A172 (cell line): ENCODE results near the gene ITPR3. TPM values are rescaled to one million over a fixed set of nuclear protein-coding genes. Genes with fewer than 3 reads are reported as not detected.

ENCODE experiments used
- DNase-seq: peaks from one replicate; pipeline ENCODE4 v3.0.0-alpha.2; 2015; ENCODE audit warnings: low spot score
- total RNA-seq: library from RNA; depleted of rRNA; stranded (reverse); fragments of >200 nt; shearing (Covaris generic); gene quantifications from 2 replicates; pipeline ENCODE4 v1.2.3, GENCODE V29; 2014

The ITPR3 gene
- total RNA-seq, 1 experiment from 2014 or later: 59.8 TPM

DNA sequence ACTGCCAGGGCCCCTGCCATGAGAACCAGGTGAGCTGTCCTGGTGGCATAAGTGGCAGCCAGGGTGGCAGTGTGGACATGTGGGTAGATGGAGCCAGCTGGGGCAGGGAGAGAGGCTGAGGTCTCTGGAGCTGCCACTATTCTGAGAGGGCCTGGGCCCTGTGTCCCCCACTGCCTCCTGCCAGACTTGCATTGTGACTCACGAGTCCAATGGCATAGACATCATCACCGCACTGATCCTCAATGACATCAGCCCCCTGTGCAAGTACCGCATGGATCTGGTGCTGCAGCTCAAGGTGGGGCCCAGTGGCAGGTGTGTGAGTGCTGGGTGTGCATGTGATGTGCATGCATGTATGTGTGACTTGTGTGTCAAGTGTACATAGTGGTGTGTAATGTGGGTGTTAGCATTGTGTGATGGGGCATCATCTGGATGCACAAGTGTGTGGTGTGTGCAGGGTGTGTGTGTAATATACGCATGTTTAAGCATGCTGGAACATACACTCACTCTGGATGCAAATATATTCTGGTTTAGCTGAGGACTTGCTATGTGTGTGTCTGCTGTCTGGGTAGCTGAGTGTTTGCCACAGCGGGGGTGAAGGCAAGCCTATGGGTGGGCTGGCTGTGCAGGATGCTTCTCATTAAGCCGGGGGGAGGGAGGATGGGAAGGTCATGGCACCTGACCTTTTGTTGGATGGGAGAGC lies 65.3 kb downstream of the ITPR3 start:
- DNase-seq: no peak

DNA sequence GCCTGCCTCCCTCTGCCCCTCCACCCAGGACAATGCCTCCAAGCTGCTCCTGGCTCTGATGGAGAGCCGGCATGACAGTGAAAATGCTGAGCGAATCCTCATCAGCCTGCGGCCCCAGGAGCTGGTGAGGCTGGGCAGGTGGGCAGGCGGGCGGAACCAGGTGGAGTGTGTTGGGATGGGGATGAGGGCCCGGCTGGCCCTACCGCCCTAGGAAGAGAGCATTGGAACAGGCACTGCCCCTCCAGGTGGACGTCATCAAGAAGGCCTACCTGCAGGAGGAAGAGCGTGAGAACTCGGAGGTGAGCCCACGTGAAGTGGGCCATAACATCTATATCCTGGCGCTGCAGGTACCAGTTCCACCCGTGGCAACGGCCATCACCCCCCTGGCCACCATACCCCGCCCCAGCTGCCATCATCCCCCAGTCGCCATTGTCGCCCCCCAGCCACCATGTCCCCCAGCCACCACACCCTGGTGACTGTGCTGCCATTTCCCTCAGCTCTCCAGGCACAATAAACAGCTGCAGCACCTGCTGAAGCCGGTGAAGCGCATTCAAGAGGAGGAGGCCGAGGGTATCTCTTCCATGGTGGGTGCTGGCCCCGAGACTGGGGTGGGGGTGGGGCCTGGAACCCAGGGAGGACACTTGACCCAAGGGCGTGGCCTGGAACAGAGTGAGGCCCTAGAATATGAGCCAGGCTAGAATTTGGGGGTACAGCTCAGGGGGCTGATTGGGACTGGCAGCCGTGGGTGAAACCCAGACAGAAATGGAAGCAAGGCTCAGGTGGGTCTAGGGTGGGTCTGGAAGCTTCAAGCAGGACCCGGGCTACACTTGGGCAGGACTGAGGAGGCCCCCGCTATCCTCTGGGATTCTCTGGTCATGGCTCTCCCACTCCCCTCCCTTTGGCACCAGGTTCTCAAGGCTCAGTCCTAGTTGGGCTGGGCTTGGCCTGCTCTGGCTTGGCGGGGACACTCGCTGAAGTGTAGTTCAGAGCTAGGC lies 66.2 kb downstream of the ITPR3 start:
- DNase-seq: no peak

DNA sequence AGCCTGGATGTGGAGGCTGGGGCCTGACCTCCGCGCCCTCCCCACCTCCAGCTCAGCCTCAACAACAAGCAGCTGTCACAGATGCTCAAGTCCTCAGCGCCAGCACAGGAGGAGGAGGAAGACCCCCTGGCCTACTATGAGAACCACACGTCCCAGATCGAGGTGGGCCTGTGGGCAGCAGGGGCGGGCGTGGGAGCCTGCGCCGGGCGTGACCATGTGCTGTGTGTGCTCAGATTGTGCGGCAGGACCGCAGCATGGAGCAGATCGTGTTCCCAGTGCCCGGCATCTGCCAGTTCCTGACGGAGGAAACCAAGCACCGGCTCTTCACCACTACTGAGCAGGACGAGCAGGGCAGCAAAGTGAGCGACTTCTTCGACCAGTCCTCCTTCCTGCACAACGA lies 66.9 kb downstream of the ITPR3 start:
- DNase-seq: no peak

DNA sequence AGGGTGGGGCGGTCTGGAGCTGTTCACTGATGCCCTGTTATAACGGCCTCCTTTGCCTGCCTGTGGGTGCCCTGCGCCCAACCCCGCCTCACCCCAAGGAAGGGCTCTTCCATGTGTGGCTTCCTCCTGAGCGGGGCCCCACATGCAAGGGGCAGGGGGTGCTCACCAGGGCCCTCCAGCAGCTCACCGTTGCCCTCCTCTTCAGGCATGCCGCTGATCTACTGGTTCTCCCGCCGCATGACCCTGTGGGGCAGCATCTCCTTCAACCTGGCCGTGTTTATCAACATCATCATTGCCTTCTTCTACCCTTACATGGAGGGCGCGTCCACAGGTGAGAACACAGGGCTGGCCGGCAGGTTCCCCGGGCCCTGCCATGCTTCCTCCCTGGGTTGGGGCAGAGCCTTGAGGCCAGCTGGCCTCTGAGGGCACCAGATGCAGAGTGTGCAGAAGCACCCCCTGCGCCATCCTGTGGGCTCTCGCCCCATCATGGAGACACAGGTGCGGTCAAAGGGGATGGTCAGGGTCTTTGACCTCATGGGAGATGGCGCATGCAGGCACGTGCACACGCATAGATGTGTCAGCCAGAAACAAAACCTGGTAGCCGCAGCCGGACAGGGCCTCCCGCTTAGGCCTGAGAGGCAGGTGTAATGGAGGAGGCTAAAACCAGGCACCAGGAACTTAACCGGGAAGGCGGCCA lies 67.5 kb downstream of the ITPR3 start:
- no peak for DNase-seq

DNA sequence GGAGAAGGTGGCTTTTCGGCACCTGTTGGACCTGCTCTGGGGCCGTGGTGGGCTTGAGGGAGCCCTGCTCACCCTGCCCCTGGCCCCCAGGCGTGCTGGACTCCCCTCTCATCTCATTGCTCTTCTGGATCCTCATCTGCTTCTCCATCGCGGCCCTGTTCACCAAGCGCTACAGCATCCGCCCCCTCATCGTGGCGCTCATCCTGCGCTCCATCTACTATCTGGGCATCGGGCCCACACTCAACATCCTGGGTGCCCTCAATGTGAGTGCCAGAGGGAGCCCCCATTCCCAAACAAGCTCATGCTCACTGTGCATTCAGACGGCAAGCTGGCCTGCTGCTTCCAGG lies 68.0 kb downstream of the ITPR3 start:
- DNase-seq: no peak

DNA sequence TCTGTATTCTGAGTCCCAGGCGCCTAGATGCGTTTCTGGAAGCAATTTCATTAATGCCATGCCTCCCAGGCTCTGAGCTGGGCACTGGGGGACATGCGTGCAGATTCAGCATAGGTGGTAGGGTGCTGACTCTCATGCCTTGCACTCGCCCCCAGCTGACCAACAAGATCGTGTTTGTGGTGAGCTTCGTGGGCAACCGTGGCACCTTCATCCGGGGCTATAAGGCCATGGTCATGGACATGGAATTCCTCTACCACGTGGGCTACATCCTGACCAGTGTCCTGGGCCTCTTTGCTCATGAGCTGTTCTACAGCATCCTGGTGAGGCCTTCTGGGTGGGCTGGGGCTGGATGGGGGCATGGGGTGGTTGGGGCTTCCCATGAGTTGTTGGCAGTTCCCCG lies 68.8 kb downstream of the ITPR3 start:
- peak; percentile 27 for DNase-seq

DNA sequence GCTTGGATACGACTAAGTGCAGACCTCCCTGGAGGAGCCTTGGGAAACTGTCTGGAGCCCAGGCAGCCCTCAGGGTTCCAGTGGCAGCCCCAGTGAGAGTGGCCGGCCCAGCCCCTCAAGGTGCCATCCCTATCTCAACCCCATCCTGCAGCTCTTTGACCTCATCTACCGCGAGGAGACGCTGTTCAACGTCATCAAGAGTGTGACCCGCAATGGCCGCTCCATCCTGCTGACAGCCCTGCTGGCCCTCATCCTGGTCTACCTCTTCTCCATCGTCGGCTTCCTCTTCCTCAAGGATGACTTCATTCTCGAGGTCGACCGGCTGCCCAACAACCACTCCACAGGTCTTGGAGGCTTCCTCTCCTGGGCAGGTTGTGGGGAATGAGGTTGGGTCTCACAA lies 69.6 kb downstream of the ITPR3 start:
- DNase-seq: no peak

DNA sequence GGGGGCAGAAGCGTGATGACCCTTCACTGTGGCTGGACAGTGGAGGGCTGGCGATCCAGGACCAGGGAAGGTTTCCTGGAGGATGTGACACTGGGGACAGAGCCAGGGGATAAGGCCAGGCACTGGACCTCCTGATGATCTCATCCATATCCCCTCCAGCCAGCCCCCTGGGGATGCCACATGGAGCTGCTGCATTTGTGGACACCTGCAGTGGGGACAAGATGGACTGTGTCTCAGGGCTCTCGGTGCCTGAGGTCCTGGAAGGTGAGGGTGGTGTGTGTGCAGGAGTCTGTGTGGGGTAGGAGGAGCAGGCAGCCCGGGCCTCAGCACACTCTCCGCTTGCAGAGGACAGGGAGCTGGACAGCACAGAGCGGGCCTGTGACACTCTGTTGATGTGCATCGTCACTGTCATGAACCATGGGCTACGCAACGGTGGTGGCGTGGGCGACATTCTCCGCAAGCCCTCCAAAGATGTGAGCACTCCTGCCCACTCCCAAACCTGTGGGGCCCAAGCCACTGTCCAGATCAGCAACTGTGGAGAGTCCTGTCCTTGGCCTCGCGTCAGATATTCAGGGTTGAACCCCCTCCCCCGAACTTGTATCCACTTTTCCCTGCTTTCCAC lies 70.4 kb downstream of the ITPR3 start:
- no peak for DNase-seq

DNA sequence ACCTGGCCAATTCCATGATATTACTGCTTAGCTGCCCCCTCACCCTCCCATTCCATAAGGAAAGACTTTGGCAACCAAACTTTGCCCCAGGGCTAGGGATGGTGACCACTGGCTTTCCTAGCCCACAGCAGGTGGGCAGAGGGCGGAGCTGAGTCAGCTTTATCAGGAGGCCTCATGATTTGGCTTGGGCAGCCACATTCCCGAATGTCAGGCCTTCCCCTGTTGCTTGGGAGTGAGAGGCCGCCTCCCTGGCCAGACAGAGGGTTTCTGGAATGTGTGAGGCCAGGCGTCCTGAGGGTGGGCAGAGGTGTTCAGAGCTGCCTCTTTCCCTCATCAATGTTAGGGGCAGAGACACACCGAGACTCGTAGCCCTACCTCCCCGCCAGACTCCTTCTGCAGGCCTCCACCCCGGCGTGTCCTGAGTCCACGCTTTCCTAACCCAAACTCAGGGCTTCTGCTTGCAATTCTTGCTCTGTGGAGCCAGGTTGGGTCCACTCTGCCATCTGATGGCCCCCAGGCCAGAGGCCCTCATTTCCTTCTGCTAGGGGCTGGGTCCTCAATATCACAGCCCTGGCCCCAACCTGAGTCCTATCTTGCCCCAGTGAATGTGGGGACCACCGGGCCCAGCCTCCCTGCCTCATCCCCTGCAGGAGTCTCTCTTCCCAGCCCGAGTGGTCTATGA lies 71.1 kb downstream of the ITPR3 start:
- DNase-seq: peak; percentile 93

DNA sequence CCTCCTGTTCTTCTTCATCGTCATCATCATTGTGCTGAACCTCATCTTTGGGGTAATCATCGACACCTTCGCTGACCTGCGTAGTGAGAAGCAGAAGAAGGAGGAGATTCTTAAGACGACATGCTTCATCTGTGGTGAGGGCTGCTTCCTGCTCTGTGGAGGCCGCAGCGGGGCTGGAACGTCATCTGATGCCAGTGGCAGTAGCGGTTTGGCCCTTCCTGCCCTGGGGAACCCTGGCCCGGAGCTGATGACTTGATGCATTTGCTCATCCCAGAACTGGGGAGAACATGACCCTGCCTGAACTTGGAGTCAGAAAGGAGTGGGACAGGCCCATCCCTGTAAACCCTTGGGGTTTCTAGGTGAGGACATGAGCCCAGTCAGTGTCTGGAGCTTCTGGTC lies 71.6 kb downstream of the ITPR3 start:
- DNase-seq: peak; percentile 89

DNA sequence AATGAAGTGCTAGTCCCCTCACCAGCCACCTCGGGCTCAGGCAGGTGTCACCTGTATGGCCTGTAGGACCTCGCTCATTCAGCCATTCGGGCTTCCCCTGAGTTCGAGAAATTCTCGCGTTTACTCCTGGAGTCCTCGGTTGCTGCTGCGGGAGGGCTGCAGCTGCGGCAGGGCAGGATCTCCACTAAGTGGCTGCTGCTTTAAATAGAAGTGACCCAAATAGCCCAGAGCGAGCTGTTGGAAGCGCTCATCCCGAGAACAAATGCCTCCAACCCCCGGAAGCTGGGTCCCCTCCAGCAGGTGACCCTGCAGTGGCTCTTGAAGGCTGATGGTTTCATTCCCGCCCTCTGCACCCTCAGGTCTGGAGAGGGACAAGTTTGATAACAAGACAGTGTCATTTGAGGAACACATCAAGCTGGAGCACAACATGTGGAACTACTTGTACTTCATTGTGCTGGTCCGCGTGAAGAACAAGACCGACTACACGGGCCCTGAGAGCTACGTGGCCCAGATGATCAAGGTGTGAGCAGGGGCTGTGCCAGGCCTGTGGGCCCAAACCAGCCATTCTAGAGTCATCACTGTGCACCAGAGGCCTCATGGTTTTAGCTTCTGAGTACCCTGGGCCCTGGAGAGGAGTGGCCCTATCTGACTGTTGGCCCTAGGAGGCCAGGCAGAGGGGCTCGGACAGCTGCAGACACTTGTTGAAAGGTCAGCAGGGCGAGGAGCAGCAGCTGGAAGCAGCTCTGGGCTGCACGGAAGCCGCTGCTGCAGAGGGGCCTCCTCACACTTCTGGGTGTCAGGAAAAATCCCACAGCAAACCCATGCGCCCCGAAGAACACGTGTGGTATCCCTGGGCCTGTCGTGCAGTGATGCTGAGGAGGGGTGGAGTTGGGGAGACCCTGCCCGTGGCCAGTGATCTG lies 72.3 kb downstream of the ITPR3 start:
- no peak for DNase-seq

DNA sequence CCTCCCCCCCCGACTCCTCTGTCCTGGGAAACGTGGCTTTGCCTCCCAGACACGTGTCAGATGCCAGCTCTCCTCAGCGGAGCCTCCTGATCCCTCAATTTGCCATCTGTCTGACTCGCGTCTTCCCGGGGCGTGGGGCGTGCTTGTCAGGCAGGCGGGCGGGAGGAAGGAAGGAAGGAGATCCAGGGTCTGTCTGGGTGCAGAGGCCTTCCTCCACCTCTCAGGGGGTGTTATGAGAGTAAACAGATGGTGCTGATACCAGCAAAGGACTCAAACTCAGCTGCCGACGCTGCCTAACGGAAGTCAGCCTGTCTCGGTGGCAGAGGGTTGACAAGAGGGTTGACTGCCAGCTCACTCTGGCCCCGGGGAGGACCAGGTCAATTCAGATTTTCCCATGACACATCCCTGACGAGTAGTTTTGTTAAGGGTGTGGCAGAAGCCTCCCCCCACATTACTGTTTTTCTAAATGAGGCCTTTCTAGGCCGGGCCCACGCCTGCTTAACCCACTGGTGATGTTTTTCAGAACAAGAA lies 73.3 kb downstream of the ITPR3 start:
- DNase-seq: peak; percentile 94

DNA sequence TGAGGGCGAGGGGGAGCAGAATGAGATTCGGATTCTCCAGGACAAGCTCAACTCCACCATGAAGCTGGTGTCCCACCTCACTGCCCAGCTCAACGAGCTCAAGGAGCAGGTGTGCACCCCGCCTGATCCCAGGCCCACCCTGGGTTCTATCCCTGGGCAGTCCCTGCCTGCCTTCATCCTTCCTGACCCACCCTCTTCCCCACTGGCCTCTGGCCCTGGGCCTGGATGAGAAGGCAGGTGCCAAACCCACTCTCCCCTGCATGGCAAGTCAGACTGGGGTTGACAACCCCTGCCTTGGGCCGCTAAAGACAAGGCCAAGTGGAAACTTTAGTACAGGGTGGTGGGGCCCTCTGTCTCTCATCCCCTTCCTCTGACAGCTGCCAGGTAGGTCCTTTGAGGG lies 73.9 kb downstream of the ITPR3 start:
- DNase-seq: no peak

DNA sequence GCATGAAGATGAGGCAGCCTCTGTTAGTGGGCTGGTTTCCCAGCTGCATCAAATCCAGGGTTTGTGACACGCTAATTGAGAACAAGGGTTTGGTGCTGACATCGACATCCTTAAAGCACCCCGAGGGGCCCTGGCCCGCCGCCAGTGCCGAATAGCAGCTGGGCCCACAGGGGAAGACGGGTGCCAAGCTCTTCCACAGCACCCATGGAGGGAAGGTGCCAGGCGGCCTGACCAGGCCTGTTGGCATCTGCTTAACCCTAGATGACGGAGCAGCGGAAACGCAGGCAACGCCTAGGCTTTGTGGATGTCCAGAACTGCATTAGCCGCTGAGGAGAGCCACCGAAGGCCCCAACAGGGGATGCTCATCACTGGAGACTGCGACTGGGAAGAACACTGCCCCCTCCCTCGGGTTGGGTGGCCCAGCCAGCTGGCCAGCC lies 74.3 kb downstream of the ITPR3 start:
- no peak for DNase-seq

DNA sequence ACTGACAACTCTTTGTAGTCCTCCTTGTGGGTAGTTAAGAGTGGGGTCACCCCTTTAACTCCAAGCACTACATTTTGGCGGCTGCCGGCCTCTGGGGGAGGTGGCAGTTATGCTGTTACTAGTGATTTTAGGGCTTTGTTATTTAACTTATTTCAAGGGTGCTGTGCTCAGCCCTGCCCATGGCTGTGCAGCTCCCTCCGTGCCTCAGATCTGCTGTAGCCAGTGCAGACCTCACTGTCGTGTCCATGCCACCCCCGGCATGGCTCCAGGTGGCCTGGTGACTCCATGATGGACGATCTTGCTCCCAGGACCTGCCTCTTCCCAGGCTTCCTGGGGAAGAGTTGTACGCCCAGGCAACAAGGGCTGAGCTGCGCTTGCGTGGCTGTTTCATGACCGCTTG lies 75.0 kb downstream of the ITPR3 start:
- DNase-seq: no peak

DNA sequence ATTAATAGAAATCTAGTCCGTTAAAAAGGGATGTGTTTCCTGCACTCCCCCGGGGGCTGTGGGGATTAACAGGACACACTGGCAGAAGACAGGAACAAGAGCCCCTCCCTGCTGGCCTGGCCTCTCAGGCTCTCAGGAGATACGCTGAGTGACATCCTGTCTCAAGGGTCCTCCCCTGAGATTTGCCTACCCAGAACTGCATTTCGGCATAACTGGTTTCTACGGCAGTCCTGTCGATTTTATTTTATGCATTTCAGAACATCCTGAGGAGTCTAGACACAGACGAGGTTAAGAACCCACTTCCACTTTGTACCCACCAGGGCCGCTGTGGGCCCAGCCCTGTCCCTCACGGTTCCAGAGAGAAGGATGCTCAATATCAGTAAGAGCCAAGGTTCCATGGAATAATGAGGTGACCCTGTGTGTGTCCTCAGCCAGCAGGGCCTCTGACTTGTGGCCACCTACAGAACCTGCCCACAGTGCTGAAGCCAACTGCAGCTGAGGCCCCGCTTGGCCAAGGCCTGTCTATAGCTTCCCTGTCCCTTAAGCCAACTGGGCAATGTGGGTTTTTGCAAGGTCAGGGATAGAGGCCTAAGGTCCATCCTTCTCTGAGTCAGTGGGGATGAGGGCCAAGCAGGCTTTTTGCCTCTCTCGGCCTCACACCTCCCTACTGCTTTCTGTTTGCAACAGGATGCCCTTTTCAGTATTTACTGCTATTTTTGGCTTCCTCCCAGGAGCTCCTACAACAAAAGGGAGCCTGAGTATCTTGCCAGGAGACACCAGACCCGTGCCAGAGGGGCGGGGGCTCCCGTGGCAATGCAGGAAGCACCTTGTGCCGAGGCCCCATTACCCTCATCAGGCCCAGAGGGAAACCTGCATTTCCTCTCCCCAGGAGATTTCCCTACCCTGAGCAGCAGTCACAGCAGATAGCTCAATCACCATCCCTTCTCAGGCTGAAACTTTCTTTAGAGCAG lies 75.7 kb downstream of the ITPR3 start:
- peak; percentile 94 for DNase-seq

DNA sequence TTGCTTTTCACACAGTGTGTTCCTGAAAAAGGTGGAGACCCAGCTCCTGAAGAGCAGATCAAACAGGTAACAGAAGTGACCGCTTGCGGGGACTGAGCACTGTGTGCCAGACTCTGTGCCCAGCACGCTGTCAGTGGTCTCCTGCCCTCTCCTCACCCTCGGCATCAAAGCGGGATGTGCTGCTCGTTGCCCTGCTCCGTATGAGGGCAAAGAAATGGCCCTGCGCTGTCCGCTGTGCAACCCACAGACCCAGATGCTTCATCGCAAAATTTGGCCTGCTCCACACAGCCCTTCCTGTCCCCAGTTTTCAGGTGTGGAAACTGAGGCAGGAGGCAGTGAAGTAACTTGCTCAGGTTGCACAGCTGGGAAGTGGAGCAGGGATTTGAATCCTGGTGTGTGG lies 76.7 kb downstream of the ITPR3 start:
- no peak for DNase-seq

DNA sequence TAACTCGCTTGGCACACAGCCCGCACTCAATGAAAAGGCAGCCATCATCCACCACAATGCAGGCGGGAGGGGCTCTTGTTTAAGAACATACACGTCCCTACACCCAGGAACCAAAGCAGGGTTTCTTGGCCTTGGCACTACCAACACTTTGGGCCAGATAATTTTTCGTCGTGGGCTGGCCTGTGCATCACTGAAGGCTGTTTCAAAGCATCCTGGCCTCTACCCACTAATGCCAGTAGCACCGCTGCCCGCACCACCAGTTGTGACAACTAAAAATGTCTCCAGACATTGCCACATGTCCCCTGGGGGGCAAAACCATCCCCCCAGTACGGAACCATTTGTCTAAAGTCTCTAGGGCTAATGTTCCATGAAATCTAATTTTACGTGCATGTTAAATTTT lies 77.4 kb downstream of the ITPR3 start:
- DNase-seq: no peak

DNA sequence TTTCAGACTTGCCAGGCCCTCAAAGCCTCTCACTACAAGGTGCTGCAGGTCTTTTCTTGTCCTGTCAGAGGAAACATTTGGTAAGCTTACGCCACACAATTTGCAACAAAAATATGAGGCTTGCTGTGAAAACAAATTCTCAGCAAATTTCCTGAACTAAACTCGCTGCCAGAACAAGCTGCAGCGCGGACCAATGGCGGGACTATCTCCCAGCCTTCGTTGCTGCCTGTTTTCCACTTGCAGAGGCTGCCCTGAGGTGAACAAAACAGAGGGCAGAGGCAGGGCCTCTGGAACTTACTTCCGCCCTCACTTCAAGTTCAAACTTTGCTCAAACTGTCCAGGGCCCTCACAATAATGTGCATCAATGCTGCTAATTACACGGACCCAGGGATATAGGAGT lies 78.0 kb downstream of the ITPR3 start:
- DNase-seq: no peak
